ENCODE data around the gene PLEKHM2.
"Not testable (repeated sequence)": the region's sequence is repeated elsewhere in the genome, so short reads cannot be mapped to it uniquely, and the experiment has no call there.

The PLEKHM2 gene

DNA sequence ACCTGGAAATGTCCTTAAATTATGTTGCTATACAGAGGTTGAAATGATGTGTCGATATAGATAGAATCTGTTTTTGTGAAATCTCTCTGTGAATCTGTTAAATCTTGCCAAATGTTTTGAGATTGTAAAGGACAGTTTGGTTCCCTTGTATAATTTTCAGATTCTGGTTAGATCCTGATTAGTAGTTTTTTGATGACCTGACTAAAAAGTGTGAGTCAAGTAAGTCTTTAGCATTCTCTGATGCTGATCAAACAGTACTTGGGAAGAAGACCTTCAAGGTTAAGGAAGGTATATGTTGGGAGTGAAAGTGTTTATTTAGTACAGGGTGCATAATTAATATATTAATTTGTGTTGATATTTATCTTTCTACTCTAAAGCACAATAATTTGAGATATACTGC is 34.2 kb upstream of the PLEKHM2 start:
- no peak overlapping the region for H3K4me3 ChIP-seq (ENCODE audit: low read depth, low read length)
- TF ChIP-seq, protein P1, sequence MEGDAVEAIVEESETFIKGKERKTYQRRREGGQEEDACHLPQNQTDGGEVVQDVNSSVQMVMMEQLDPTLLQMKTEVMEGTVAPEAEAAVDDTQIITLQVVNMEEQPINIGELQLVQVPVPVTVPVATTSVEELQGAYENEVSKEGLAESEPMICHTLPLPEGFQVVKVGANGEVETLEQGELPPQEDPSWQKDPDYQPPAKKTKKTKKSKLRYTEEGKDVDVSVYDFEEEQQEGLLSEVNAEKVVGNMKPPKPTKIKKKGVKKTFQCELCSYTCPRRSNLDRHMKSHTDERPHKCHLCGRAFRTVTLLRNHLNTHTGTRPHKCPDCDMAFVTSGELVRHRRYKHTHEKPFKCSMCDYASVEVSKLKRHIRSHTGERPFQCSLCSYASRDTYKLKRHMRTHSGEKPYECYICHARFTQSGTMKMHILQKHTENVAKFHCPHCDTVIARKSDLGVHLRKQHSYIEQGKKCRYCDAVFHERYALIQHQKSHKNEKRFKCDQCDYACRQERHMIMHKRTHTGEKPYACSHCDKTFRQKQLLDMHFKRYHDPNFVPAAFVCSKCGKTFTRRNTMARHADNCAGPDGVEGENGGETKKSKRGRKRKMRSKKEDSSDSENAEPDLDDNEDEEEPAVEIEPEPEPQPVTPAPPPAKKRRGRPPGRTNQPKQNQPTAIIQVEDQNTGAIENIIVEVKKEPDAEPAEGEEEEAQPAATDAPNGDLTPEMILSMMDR (IDR thresholded peaks at IDR 0.05; ENCODE audit: low read depth, low read length): no peak

DNA sequence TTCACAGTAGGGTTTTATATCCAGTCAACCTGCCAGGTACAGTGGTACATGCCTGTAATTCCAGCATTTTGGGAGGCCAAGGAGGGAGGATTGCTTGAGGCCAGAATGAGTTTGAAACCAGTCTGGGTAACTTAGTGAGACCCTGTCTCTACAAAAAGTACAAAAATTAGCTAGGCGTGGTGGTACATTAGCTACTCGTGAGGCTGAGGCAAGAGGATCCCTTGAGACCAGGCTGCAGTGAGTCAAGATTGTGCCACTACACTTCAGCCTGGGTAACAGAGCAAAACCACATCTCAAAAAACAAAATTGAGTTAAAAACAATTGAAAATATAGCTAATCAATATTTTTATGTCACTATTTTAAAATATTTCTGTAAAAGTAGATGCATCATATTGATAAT is 33.7 kb upstream of the PLEKHM2 start:
- TF ChIP-seq, protein P1 (IDR thresholded peaks at IDR 0.05; ENCODE audit: low read depth, low read length): no peak
- H3K4me3 ChIP-seq (ENCODE audit: low read depth, low read length): no peak overlapping the region

DNA sequence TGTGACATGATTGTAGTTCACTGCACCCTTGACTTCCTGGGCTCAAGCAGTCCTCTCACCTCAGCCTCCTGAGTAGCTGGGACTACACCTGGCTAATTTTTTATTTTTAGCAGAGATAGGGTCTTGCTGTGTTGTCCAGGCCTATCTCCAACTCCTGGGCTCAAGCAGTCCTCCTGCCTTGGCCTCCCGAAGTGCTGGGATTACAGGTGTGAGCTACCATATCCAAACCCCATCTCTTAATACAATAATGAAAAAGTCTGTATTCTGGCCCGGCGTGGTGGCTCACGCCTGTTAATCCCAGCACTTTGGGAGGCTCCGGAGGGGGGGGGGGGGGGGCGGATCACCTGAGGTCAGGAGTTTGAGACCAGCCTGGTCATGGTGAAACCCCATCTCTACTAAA is 32.0 kb upstream of the PLEKHM2 start:
- H3K4me3 ChIP-seq (ENCODE audit: low read depth, low read length): not testable (repeated sequence)

DNA sequence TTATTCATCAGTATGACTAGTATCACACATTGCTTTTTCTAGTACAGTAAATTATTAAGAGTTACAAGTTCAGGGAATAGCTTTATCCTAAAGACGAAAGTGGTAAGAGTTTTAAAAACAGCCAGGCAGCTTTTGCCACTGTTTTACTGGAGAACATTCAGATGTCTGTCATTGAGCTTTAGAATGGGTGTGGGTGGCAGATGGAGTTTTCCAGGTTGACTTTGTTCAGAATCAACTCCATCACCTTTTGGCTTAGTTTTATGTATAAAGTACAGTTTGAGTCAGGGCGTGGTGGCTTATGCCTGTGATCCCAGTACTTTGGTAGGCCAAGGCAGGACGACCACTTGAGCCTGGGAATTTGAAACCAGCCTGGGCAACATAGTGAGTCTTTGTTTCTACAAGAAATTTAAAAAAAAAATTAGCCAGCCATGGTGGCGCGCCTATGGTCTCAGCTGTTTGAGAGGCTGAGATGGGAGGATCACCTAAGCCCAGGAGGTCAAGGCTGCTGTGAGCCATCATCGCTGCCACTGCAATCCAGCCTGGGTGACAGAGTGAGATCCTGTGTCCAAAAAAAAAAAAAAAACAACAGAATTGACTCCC is 29.9 kb upstream of the PLEKHM2 start:
- H3K4me3 ChIP-seq (ENCODE audit: low read depth, low read length): no peak overlapping the region

DNA sequence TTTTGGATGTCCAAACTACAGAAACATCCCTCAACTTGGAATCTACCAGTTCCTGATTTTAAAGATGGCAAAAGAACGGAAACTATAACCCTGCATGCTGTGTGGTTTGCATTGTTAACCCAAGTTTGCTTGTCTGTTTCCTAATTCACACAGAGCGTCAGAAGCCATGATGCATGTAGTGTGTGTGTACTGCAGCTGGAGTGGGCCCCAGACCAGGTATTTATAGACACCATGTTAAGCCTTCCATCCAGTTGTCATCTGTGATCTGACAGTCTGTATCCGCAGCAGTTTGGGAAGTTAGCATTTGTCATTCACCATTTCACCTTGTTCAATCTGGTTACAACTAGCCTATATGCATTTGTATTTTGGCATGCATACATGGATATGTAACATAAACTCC is 27.7 kb upstream of the PLEKHM2 start:
- TF ChIP-seq, protein P1 (IDR thresholded peaks at IDR 0.05; ENCODE audit: low read depth, low read length): no peak
- H3K4me3 ChIP-seq (ENCODE audit: low read depth, low read length): no peak overlapping the region

More for the DNA sequence above, 29.9 kb upstream of the PLEKHM2 start:
- TF ChIP-seq, protein P1 (IDR thresholded peaks at IDR 0.05; ENCODE audit: low read depth, low read length): no peak

DNA sequence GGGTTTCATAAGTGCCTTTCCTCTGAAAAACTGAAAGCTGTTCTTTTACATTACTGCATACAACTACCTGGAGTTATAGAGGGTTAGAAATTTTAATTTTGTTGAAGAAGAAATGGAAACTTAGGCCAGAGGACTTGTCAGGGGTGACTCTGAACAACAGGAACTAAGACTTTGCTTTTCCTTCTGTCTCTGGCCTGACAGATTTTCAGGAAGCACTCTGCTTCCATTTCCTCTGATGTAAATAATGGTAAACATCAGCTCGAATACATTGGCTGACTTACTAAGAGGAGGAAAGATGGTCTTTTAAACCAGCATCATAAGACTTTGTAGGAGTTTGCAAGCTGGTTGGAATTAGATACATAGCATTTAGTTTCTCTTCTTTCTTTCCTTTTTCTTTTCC is 27.1 kb upstream of the PLEKHM2 start:
- no peak overlapping the region for H3K4me3 ChIP-seq (ENCODE audit: low read depth, low read length)
- TF ChIP-seq, protein P1 (IDR thresholded peaks at IDR 0.05; ENCODE audit: low read depth, low read length): no peak

DNA sequence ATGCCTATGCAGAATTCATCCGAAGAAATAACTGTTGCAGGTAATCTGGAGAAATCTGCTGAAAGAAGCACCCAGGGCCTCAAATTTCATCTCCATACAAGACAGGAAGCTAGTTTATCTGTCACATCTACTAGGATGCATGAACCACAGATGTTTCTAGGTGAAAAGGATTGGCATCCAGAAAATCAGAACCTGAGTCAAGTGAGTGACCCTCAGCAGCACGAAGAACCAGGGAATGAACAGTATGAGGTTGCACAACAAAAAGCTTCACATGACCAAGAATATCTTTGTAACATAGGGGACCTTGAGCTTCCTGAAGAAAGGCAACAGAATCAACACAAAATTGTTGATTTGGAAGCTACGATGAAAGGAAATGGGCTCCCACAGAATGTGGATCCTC is 24.0 kb upstream of the PLEKHM2 start:
- TF ChIP-seq, protein P1 (IDR thresholded peaks at IDR 0.05; ENCODE audit: low read depth, low read length): no peak
- no peak overlapping the region for H3K4me3 ChIP-seq (ENCODE audit: low read depth, low read length)

DNA sequence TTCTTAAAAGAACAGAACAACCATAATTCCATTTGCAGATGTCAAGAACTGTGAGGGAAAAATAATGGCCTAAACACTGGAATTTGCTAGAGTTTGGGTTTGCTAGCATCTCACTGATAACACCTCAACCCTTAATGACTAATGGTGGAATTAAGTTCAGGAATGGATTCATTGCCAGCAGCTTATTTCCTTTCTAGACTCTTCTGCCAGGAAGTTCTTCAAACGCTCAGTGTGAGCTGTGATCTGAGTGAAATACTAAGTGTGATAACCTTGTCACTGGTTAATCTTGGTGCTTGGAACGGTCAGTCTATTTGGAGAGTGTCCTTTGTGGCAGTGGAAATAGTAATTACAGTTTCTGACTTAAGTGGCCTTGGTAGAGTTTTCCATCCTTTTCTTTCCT is 21.6 kb upstream of the PLEKHM2 start:
- TF ChIP-seq, protein P1 (IDR thresholded peaks at IDR 0.05; ENCODE audit: low read depth, low read length): no peak

More for the DNA sequence above, 21.6 kb upstream of the PLEKHM2 start:
- H3K4me3 ChIP-seq (ENCODE audit: low read depth, low read length): no peak overlapping the region
